K562 (cell line): ENCODE measurements around the gene ZKSCAN3. TPM values are rescaled to one million over a fixed set of nuclear protein-coding genes. Genes with fewer than 3 reads are reported as not detected.

Experiments used
- ARID1B ChIP-seq: fragments of 450-650 bp; IDR thresholded peaks from 2 replicates; pipeline ENCODE4 v1.6.1; 2016; ENCODE audit warnings: antibody characterized with exemption, mild to moderate bottlenecking, inconsistent platforms
- BCOR ChIP-seq: fragments of 450-650 bp; IDR thresholded peaks from 2 replicates; pipeline ENCODE4 v1.6.1; 2016
- RBM25 ChIP-seq: fragments of 200-400 bp; formaldehyde crosslinking; IDR thresholded peaks from 2 replicates; pipeline ENCODE4 v1.6.1; 2018; ENCODE audit warnings: low read length, low read depth, moderate library complexity; ENCODE audit not compliant: severe bottlenecking
- RNF2 ChIP-seq: sonication (generic); IDR thresholded peaks from 2 replicates; pipeline ENCODE4 v1.6.1; 2016
- SP2 ChIP-seq: IDR thresholded peaks from 2 replicates; pipeline ENCODE4 v1.6.1; 2011; ENCODE audit warnings: mild to moderate bottlenecking, low read depth, low read length, moderate library complexity; ENCODE audit not compliant: poor library complexity, severe bottlenecking; ENCODE audit errors: extremely low read depth
- SPI1 ChIP-seq: IDR thresholded peaks from 2 replicates; pipeline ENCODE4 v1.6.1; 2011; ENCODE audit warnings: low read depth, low read length, control low read depth, borderline replicate concordance
- SRF ChIP-seq, 2 experiments: fragments of 250-450, 450-650 bp in 1 of 2; sonication (Bioruptor Pico) in 1 of 2; sonication (generic) in 1 of 2; formaldehyde crosslinking; IDR thresholded peaks; 2 replicates each; pipeline versions ENCODE4 v1.5.0 to v1.5.1; 2020 to 2022; ENCODE audit warnings: mild to moderate bottlenecking in 1 of 2, missing genetic modification reagents in 1 of 2
- TAF9B ChIP-seq: fragments of 450-650 bp; IDR thresholded peaks from 2 replicates; pipeline ENCODE4 v1.6.1; 2018; ENCODE audit warnings: mild to moderate bottlenecking; ENCODE audit not compliant: partially characterized antibody
- ZC3H8 ChIP-seq: fragments of 450-650 bp; IDR thresholded peaks from 2 replicates; pipeline ENCODE4 v1.6.1; 2017
- ZNF274 ChIP-seq: IDR thresholded peaks from 2 replicates; pipeline ENCODE4 v1.6.1; 2011; ENCODE audit warnings: low read depth, mild to moderate bottlenecking, low read length, moderate library complexity, borderline replicate concordance
- ZNF311 ChIP-seq: fragments of 250-450 bp; sonication (Bioruptor Pico); IDR thresholded peaks from 2 replicates; pipeline ENCODE4 v1.4.0; 2020; ENCODE audit warnings: mild to moderate bottlenecking, moderate library complexity
- ZNF589 ChIP-seq: fragments of 200-800 bp; sonication (Bioruptor generic); IDR thresholded peaks from 2 replicates; pipeline ENCODE4 v1.6.1; 2016; ENCODE audit warnings: low read depth, missing genetic modification characterization, missing compliant biosample characterization
- polyA plus RNA-seq, 8 experiments: library from polyadenylated mRNA; depleted of rRNA in 4 of 8; stranded (reverse) in 5 of 8; unstranded in 3 of 8; fragments of >200 nt; fragmentation: Nextera tagmentation in 2 of 8; fragmentation: Illumina TruSeq in 1 of 8; extraction: Ambion mirVana in 2 of 8; extraction: Trizol in 1 of 8; gene quantifications; 2 replicates each; pipeline versions ENCODE4 v1.2.1 to v1.2.3, GENCODE V29; 2011 to 2014; ENCODE audit warnings: inconsistent platforms in 1 of 8, missing spikeins in 1 of 8
- total RNA-seq, 7 experiments: library from RNA; depleted of rRNA in 6 of 7; stranded (reverse); fragments of >200 nt in 6 of 7; fragmentation: Illumina TruSeq in 2 of 7; extraction: Trizol in 2 of 7; gene quantifications; 2 replicates each; pipeline versions ENCODE4 v1.2.1 to v1.2.3, GENCODE V29; 2011 to 2021; ENCODE audit warnings: low replicate concordance in 1 of 7
- TF ChIP-seq, protein P1 (sequence below): fragments of 150-350 bp; IDR thresholded peaks from 2 replicates; pipeline ENCODE4 v1.6.1; 2014; ENCODE audit warnings: low read depth, mild to moderate bottlenecking, low read length, borderline replicate concordance
- TF ChIP-seq, protein P2 (sequence below): fragments of 250-450 bp; sonication (Bioruptor Pico); IDR thresholded peaks from 2 replicates; pipeline ENCODE4 v1.5.0; 2021; ENCODE audit warnings: mild to moderate bottlenecking, moderate library complexity
- TF ChIP-seq, protein P3 (sequence below): fragments of 450-650 bp; IDR thresholded peaks from 2 replicates; pipeline ENCODE4 v1.6.1; 2018; ENCODE audit warnings: mild to moderate bottlenecking, low read depth; ENCODE audit not compliant: partially characterized antibody
- TF ChIP-seq, protein P4 (sequence below): sonication (generic); formaldehyde crosslinking; IDR thresholded peaks from 2 replicates; pipeline ENCODE4 v1.8.0; 2023; ENCODE audit warnings: mild to moderate bottlenecking, missing genetic modification reagents

Gene ZKSCAN3
- total and polyA plus RNA-seq, 9 of the 15 experiments (the other 6 are each of a cell fraction or from before 2014, with no cell fraction given): 3.0 to 12.4 (median 10.2) TPM

DNA sequence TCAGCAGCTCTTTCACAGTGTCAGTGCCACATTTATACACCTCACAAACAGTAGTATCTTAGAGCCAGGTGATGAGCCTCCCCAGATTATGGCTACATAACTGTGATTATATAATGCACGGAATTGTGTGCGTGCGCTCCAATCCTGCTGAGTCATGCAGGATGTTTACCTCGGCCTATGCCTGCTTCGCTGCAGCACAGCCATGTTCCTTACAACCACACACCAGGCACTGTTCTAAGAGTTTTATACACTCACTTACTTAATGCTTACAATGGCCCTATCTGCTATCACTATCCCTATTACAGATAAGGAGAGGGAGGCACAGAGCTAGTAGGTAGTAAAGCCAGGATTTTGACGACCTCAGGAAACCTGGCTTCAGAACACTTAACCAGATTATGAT, 7.3 kb downstream of the ZKSCAN3 start (continued):
- TF ChIP-seq, protein P1, sequence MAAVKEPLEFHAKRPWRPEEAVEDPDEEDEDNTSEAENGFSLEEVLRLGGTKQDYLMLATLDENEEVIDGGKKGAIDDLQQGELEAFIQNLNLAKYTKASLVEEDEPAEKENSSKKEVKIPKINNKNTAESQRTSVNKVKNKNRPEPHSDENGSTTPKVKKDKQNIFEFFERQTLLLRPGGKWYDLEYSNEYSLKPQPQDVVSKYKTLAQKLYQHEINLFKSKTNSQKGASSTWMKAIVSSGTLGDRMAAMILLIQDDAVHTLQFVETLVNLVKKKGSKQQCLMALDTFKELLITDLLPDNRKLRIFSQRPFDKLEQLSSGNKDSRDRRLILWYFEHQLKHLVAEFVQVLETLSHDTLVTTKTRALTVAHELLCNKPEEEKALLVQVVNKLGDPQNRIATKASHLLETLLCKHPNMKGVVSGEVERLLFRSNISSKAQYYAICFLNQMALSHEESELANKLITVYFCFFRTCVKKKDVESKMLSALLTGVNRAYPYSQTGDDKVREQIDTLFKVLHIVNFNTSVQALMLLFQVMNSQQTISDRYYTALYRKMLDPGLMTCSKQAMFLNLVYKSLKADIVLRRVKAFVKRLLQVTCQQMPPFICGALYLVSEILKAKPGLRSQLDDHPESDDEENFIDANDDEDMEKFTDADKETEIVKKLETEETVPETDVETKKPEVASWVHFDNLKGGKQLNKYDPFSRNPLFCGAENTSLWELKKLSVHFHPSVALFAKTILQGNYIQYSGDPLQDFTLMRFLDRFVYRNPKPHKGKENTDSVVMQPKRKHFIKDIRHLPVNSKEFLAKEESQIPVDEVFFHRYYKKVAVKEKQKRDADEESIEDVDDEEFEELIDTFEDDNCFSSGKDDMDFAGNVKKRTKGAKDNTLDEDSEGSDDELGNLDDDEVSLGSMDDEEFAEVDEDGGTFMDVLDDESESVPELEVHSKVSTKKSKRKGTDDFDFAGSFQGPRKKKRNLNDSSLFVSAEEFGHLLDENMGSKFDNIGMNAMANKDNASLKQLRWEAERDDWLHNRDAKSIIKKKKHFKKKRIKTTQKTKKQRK: peak; percentile 82; the same call in 1 of the 2 replicates
- TF ChIP-seq, protein P2, sequence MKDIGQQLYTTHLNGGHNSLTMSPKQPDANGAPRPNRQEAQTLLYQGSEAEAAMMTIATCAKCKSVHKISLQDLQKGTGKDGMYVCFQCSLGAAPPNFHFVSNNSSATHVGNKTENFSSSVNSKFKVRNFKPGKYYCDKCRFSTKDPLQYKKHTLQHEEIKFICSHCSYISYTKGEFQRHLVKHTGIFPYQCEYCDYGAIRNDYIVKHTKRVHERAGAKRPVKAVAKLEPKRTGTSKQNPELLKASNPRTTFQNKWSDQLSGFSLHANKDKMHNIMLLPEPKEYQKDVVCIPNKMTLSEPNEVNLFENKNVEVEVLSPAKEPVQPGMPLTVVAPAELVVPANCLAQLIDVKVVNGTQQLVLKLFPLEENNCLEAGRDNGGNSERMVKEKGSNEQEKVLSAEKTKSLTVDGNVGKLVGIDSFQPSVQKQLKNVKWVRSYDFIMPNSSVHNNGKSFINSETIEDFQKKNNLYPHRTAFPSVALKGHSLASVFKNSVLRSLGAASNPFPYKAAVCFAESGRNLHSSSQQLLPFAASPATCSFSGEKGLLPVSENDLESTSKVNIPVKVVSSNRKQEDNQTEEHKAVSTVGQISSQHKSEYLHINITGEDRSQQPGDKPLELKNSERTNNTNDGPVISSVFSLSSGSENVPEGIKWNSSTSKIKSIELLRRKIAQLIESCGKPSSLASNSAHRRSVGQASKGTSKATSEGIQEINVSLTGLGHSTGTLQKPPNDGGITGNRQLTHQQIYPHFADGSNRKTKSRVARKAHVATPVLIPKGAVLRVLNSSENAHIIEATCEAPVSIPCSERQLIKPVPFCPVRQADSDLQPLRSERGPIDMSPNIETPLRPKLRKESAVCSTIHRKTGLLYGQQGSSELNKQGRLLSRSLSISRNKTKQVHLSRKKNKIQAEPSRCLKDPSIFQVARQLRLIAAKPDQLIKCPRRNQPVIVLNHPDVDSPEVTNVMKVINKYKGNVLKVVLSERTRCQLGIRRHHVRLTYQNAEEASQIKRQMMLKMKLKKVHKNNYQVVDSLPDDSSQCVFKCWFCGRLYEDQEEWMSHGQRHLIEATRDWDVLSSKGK: no peak
- TF ChIP-seq SP2: no peak
- TF ChIP-seq ZNF589 (CRISPR knock-in tag): no peak
- 0 out of 2 replicates have a peak, but pooled peaks have one; percentile 13 for TF ChIP-seq BCOR
- TF ChIP-seq RNF2: no peak
- TF ChIP-seq, protein P3, sequence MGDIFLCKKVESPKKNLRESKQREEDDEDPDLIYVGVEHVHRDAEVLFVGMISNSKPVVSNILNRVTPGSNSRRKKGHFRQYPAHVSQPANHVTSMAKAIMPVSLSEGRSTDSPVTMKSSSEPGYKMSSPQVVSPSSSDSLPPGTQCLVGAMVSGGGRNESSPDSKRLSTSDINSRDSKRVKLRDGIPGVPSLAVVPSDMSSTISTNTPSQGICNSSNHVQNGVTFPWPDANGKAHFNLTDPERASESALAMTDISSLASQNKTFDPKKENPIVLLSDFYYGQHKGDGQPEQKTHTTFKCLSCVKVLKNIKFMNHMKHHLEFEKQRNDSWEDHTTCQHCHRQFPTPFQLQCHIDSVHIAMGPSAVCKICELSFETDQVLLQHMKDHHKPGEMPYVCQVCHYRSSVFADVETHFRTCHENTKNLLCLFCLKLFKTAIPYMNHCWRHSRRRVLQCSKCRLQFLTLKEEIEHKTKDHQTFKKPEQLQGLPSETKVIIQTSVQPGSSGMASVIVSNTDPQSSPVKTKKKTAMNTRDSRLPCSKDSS: peak; percentile 30
- 0 out of 2 replicates have a peak, but pooled peaks have one; percentile 43 for TF ChIP-seq ZNF311 (CRISPR knock-in tag)
- TF ChIP-seq, protein P4, sequence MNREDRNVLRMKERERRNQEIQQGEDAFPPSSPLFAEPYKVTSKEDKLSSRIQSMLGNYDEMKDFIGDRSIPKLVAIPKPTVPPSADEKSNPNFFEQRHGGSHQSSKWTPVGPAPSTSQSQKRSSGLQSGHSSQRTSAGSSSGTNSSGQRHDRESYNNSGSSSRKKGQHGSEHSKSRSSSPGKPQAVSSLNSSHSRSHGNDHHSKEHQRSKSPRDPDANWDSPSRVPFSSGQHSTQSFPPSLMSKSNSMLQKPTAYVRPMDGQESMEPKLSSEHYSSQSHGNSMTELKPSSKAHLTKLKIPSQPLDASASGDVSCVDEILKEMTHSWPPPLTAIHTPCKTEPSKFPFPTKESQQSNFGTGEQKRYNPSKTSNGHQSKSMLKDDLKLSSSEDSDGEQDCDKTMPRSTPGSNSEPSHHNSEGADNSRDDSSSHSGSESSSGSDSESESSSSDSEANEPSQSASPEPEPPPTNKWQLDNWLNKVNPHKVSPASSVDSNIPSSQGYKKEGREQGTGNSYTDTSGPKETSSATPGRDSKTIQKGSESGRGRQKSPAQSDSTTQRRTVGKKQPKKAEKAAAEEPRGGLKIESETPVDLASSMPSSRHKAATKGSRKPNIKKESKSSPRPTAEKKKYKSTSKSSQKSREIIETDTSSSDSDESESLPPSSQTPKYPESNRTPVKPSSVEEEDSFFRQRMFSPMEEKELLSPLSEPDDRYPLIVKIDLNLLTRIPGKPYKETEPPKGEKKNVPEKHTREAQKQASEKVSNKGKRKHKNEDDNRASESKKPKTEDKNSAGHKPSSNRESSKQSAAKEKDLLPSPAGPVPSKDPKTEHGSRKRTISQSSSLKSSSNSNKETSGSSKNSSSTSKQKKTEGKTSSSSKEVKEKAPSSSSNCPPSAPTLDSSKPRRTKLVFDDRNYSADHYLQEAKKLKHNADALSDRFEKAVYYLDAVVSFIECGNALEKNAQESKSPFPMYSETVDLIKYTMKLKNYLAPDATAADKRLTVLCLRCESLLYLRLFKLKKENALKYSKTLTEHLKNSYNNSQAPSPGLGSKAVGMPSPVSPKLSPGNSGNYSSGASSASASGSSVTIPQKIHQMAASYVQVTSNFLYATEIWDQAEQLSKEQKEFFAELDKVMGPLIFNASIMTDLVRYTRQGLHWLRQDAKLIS (CRISPR knock-in tag): no peak
- 0 out of 4 replicates have a peak, but pooled peaks of 1 of the 2 experiments have one; percentile 24 for TF ChIP-seq SRF (CRISPR knock-in tag; IDR thresholded peaks at IDR 0.05)
- TF ChIP-seq RBM25: no peak
- 0 out of 2 replicates have a peak, but pooled peaks have one; percentile 26 for TF ChIP-seq ARID1B
- no peak for TF ChIP-seq SPI1
- no peak for TF ChIP-seq TAF9B
- TF ChIP-seq ZNF274: no peak
- TF ChIP-seq ZC3H8: no peak
